Aorta (tissue), 5 donors: Measurements from ENCODE around the gene CYTIP. TPM values are rescaled to one million over a fixed set of nuclear protein-coding genes. Genes with fewer than 3 reads are reported as not detected.

Source experiments
- ATAC-seq: fragments of 200-7000 bp; cut with Tn5 transposase; one replicate; pipeline ENCODE4 v1.9.1; 2022; ENCODE audit warnings: moderate library complexity; ENCODE audit not compliant: low FRiP score
- DNase-seq, 2 donors: peaks; one replicate each; pipeline ENCODE4 v3.0.0-alpha.2; 2020
- H3K27ac ChIP-seq, 2 donors: one replicate each; pipeline ENCODE4 v1.5.1; 2013; ENCODE audit warnings: low read length in 2 of 2, mild to moderate bottlenecking in 2 of 2, moderate library complexity in 2 of 2, control low read depth in 1 of 2, inconsistent platforms in 1 of 2, low read depth in 1 of 2
- H3K27me3 ChIP-seq, 2 donors: one replicate each; pipeline ENCODE4 v1.6.1; 2013; ENCODE audit warnings: control low read depth in 1 of 2, low read length in 1 of 2, mild to moderate bottlenecking in 1 of 2, moderate library complexity in 1 of 2; ENCODE audit not compliant: insufficient read depth in 2 of 2, control insufficient read depth in 1 of 2
- H3K36me3 ChIP-seq, 2 donors: one replicate each; pipeline ENCODE4 v1.6.1; 2013; ENCODE audit warnings: control low read depth in 1 of 2, low read length in 1 of 2, mild to moderate bottlenecking in 1 of 2; ENCODE audit not compliant: insufficient read depth in 2 of 2, control insufficient read depth in 1 of 2
- H3K4me1 ChIP-seq, 2 donors: one replicate each; pipeline ENCODE4 v1.6.1; 2013; ENCODE audit warnings: low read length in 2 of 2, control low read depth in 1 of 2, mild to moderate bottlenecking in 1 of 2, moderate library complexity in 1 of 2; ENCODE audit not compliant: insufficient read depth in 2 of 2, control insufficient read depth in 1 of 2
- H3K4me3 ChIP-seq, 2 donors: one replicate each; pipeline ENCODE4 v1.5.1; 2013; ENCODE audit warnings: low read length in 2 of 2, control low read depth in 1 of 2, mild to moderate bottlenecking in 1 of 2
- H3K9me3 ChIP-seq: one replicate; pipeline ENCODE4 v1.6.1; 2013; ENCODE audit warnings: mild to moderate bottlenecking, low read length; ENCODE audit not compliant: control insufficient read depth
- WGBS, 2 donors: extraction: QIAGEN DNeasy Blood & Tissue Kit; methylation state at CpG; one replicate each; pipeline ENCODE4 v1.1.7; 2013; 5-methylcytosine and 5-hydroxymethylcytosine counted together
- intact Hi-C, 2 donors: fragments of 100-400 bp; cut with DNase I; formaldehyde crosslinking; loops; one replicate each; pipeline versions ENCODE4 v1.14.2 to v1.15.0; 2022
- polyA plus RNA-seq, 2 donors: library from polyadenylated mRNA; stranded (reverse); fragments of 200-250 nt; gene quantifications; one replicate each; pipeline ENCODE4 v1.2.3, GENCODE V29; 2013
- total RNA-seq, 2 donors: library from RNA; stranded (reverse); fragmentation: NEBNext Ultra II Directional; extraction: Animal tissue kit (Norgen Biotek cat#: 25700); gene quantifications; one replicate each; pipeline ENCODE4 v1.2.1, GENCODE V29; 2021
- donor health status: healthy with polysubstance abuse.
- donor health status: Bipolar disorder and iron deficiency.
- donor health status: DM: no; HTN: no; CAD: no.
- donor health status: DM: no; HTN: no; CAD: no.
- donor health status: DM: yes; HTN: yes; CAD: no.

Gene CYTIP
- total and polyA plus RNA-seq, 4 donors, result 1.00 to 21.1 (median 7.5) TPM

DNA sequence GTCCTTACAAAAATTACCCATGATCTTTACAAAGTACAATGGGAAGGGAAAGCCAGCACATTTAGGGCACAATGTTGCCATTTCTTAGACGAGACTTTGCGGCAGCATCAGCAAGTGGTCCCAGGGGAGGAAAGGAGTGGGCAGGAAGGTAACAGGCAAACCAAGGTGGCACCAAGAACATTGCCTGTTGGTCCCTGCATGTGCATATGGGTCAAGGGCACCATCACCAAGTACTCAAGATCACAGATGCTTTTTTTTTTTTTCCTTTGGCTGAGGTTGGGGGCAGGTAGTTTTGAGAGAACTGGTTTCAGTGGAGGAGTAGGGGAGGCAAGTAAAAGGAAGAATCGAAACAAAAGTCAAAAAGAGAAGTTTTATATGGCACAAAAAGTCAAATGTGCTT, 752 bp upstream of the CYTIP start:
- no peak for ATAC-seq
- Histone ChIP-seq H3K9me3 (no peaks in the 10 kb centered on the region), H3K36me3 (no peaks in the 10 kb centered on the region), H3K4me3 (no peak overlapping the region), H3K27me3 (no peaks in the 10 kb centered on the region), H3K27ac (no peak overlapping the region), H3K4me1 (peaks cover 0 to 4% of the 10 kb centered on the region in 2 donors)
- intact Hi-C loops, result no loop called here
- no peak for DNase-seq
- 82 to 83% methylated on average over 3 of the region's 3 CpGs for WGBS, 2 donors

GRCh38 chr2:157443090-157443489, 799 bp downstream of the CYTIP start:
- intact Hi-C loops, result no loop called here
- H3K27ac ChIP-seq, result no peak overlapping the region
- H3K9me3 ChIP-seq, result no peaks in the 10 kb centered on the region
- DNase-seq (no peak), ATAC-seq (no peak)
- H3K4me3 ChIP-seq, result no peak overlapping the region
- peaks cover 0 to 4% of the 10 kb centered on the region in 2 donors for H3K4me1 ChIP-seq
- no peaks in the 10 kb centered on the region for H3K27me3 ChIP-seq
- no peaks in the 10 kb centered on the region for H3K36me3 ChIP-seq

DNA sequence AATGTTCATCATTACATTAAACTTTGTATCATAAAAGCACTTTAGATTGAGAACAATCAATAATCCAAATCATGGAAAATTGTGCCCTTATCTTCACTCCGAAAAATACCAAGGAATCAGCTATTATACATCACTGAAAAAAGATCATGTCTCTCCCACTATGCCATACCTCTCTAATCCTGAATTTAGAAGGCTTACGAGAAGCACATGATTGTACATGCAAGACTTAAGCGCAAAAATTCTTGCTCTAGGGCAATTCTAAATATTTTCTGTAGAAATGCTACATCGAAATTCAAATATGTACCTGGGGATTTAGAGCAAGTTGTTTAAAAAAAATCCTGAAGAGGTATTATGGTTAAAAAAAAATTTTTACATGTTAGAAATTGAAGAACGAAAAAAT, 1.3 kb downstream of the CYTIP start:
- WGBS, 2 donors, result 80 to 82% methylated on average over 5 of the region's 5 CpGs
- no peak overlapping the region for H3K27ac ChIP-seq
- no peak overlapping the region for H3K4me3 ChIP-seq
- intact Hi-C loops, result no loop called here
- no peaks in the 10 kb centered on the region for H3K9me3 ChIP-seq
- no peak for ATAC-seq
- no peak for DNase-seq
- H3K27me3 ChIP-seq, result no peaks in the 10 kb centered on the region
- no peaks in the 10 kb centered on the region for H3K36me3 ChIP-seq
- H3K4me1 ChIP-seq, result peaks cover 0 to 4% of the 10 kb centered on the region in 2 donors

DNA sequence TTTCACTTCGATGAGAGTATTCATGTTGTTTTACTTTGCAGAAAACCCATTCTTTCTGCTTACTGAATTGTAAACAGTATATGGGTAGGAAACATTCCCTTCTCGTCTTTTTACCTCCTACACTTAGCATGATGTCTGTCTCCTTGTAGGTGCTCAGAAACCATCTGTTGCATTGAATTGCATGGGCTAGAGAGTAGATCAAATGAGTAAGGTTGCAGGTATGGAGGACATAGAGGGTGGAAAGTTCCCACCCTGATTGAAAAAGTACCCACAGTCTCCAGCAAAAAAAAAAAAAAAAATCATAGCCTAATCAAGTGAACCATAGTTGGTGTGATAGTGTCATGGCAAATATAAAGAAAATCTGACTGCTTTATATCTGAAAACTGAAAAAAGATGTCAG, 1.7 kb downstream of the CYTIP start:
- Histone ChIP-seq H3K36me3 (no peaks in the 10 kb centered on the region), H3K27me3 (no peaks in the 10 kb centered on the region), H3K27ac (no peak overlapping the region), H3K4me3 (no peak overlapping the region), H3K9me3 (no peaks in the 10 kb centered on the region), H3K4me1 (peaks cover 0 to 4% of the 10 kb centered on the region in 2 donors)
- intact Hi-C loops, result no loop called here
- no peak for DNase-seq
- WGBS, 2 donors, result 87 to 88% methylated on average over 2 of the region's 2 CpGs
- no peak for ATAC-seq

DNA sequence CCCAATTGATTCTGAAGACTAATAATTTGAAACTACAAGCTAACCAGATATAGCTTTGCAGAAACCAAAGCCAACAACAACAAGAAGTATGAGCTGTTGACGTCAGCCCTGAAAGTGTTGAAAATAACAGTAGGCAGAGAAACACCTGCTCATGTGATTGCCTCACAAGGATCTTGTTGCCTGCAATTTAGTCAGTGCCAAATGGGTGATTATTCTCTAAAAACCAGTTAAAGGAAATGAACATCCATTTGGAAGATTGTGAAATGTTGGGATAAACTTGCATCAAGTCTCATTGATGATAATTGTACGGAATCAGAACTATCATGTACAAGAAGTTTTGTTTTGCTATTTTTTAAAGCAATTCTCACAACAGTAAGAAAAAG, 2.8 kb downstream of the CYTIP start:
- Histone ChIP-seq H3K4me3 (no peak overlapping the region), H3K4me1 (peaks cover 0 to 4% of the 10 kb centered on the region in 2 donors), H3K36me3 (no peaks in the 10 kb centered on the region), H3K9me3 (no peaks in the 10 kb centered on the region), H3K27ac (no peak overlapping the region), H3K27me3 (no peaks in the 10 kb centered on the region)
- DNase-seq, result no peak
- WGBS, 2 donors, result 41 to 44% methylated on average over 2 of the region's 2 CpGs
- intact Hi-C loops, result no loop called here
- no peak for ATAC-seq

GRCh38 chr2:157440404-157441071, 3.4 kb downstream of the CYTIP start:
- intact Hi-C loops, result no loop called here
- ATAC-seq (no peak), DNase-seq (no peak)
- Histone ChIP-seq H3K27ac (no peak overlapping the region), H3K9me3 (no peaks in the 10 kb centered on the region), H3K4me3 (no peak overlapping the region), H3K27me3 (no peaks in the 10 kb centered on the region), H3K36me3 (no peaks in the 10 kb centered on the region), H3K4me1 (peaks cover 0 to 4% of the 10 kb centered on the region in 2 donors)
- 74 to 80% methylated on average over 5 of the region's 5 CpGs for WGBS, 2 donors

DNA sequence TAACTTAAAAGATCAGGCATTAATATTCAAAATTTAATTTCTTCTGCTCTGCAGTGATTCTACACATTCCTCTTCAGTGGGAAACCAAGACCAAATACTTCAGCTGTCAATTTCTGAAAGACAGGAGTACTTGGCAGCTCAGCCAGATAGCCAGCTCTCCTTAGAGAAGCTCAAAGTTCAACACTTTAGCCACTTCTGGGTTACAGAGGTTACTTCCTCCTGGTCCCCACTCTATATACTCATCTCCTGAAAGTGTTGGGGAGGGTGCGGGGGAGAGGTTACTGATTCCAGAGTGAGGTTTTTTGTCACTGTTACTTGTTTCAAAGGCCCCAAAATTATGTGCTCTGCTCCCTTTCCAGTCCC, 4.1 kb downstream of the CYTIP start:
- Histone ChIP-seq H3K27me3 (no peaks in the 10 kb centered on the region), H3K4me3 (no peak overlapping the region), H3K4me1 (peaks cover 0 to 4% of the 10 kb centered on the region in 2 donors), H3K27ac (no peak overlapping the region), H3K36me3 (no peaks in the 10 kb centered on the region), H3K9me3 (no peaks in the 10 kb centered on the region)
- 90 to 100% methylated on average over 1 of the region's 1 CpG for WGBS, 2 donors
- no peak for ATAC-seq
- no peak for DNase-seq
- intact Hi-C loops, result no loop called here

GRCh38 chr2:157438863-157439823, 4.7 kb downstream of the CYTIP start:
- H3K27ac ChIP-seq, result no peak overlapping the region
- DNase-seq (no peak), ATAC-seq (no peak)
- intact Hi-C loops, result no loop called here
- no peaks in the 10 kb centered on the region for H3K36me3 ChIP-seq
- H3K4me3 ChIP-seq, result no peak overlapping the region
- H3K4me1 ChIP-seq, result peaks cover 0 to 4% of the 10 kb centered on the region in 2 donors
- no peaks in the 10 kb centered on the region for H3K27me3 ChIP-seq
- 45 to 46% methylated on average over 12 of the region's 12 CpGs for whole genome bisulfite sequencing, 2 donors
- no peaks in the 10 kb centered on the region for H3K9me3 ChIP-seq

DNA sequence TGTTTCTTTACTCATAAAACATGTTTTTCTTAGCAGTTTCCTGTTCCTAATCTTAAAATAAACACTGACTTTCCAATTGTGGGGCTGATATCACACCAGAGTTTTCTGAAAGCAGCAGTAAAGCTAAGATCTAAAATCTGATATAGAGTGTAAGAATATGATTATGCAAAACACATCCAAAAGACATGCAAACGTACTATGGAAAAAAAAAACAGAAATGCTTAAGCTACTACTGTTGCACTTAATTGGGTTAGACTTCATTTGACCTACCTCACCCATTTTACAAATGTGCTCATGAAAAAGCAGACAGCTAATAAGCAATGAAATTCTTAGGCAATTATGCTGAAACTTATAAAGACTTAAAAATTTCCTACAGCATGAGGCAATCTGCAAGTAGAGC, 10.5 kb downstream of the CYTIP start:
- no peak for ATAC-seq
- H3K36me3 ChIP-seq, result no peaks in the 10 kb centered on the region
- peaks cover 0 to 3% of the 10 kb centered on the region in 2 donors for H3K4me1 ChIP-seq
- H3K27ac ChIP-seq, result no peak overlapping the region
- DNase-seq, result no peak
- no peaks in the 10 kb centered on the region for H3K9me3 ChIP-seq
- H3K27me3 ChIP-seq, result no peaks in the 10 kb centered on the region
- 0 to 4% methylated on average over 1 of the region's 1 CpG for WGBS, 2 donors
- no peak overlapping the region for H3K4me3 ChIP-seq
- intact Hi-C loops, result no loop called here
